ENCODE data around the gene DOHH.

DOHH gene

GRCh38 chr19:3548606-3549005, 48.1 kb upstream of the DOHH start:
- no peaks in the 10 kb centered on the region for H3K4me1 ChIP-seq (ENCODE audit: control insufficient read depth, insufficient read depth, low read length)
- TF ChIP-seq, protein P1, sequence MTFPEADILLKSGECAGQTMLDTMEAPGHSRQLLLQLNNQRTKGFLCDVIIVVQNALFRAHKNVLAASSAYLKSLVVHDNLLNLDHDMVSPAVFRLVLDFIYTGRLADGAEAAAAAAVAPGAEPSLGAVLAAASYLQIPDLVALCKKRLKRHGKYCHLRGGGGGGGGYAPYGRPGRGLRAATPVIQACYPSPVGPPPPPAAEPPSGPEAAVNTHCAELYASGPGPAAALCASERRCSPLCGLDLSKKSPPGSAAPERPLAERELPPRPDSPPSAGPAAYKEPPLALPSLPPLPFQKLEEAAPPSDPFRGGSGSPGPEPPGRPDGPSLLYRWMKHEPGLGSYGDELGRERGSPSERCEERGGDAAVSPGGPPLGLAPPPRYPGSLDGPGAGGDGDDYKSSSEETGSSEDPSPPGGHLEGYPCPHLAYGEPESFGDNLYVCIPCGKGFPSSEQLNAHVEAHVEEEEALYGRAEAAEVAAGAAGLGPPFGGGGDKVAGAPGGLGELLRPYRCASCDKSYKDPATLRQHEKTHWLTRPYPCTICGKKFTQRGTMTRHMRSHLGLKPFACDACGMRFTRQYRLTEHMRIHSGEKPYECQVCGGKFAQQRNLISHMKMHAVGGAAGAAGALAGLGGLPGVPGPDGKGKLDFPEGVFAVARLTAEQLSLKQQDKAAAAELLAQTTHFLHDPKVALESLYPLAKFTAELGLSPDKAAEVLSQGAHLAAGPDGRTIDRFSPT (tag by site-specific recombination; IDR thresholded peaks at IDR 0.05), result 0 out of 2 replicates have a peak, but pooled peaks have one; percentile 20
- TF ChIP-seq ZNF677 (tag by site-specific recombination; IDR thresholded peaks at IDR 0.05), result no peak
- no peak for TF ChIP-seq PBX3 (CRISPR knock-in tag; IDR thresholded peaks at IDR 0.05)
- TF ChIP-seq ZEB2 (tag by site-specific recombination; IDR thresholded peaks at IDR 0.05), result no peak
- no peak for TF ChIP-seq KLF10 (tag by site-specific recombination; IDR thresholded peaks at IDR 0.05)
- TF ChIP-seq ZNF146 (tag by site-specific recombination; IDR thresholded peaks at IDR 0.05), result no peak
- TF ChIP-seq ZIC2 (tag by site-specific recombination; IDR thresholded peaks at IDR 0.05), result 0 out of 2 replicates have a peak, but pooled peaks have one; percentile 7
- CTCF ChIA-PET, result interaction anchor here (0.6 kb wide), 1 partner anchor 37 kb away, joined by 4 read pairs; the partner anchor contains the start of gene GIPC3
- no peaks in the 10 kb centered on the region for H3K9me3 ChIP-seq (ENCODE audit: control insufficient read depth, insufficient read depth, low read depth, low read length)
- no peak overlapping the region for H3K4me3 ChIP-seq (ENCODE audit: low read depth, low read length)
- POLR2A ChIA-PET, result no interaction called here
- H3K36me3 ChIP-seq (ENCODE audit: control insufficient read depth in 2 of 2, insufficient read depth in 1 of 2, low read length in 2 of 2), result peaks cover 0 to 46% of the 10 kb centered on the region in 2 experiments; a peak in 2 of 3 replicates
- H3K27ac ChIP-seq (ENCODE audit: extremely low read depth, low read depth, low read length), result no peak overlapping the region

DNA sequence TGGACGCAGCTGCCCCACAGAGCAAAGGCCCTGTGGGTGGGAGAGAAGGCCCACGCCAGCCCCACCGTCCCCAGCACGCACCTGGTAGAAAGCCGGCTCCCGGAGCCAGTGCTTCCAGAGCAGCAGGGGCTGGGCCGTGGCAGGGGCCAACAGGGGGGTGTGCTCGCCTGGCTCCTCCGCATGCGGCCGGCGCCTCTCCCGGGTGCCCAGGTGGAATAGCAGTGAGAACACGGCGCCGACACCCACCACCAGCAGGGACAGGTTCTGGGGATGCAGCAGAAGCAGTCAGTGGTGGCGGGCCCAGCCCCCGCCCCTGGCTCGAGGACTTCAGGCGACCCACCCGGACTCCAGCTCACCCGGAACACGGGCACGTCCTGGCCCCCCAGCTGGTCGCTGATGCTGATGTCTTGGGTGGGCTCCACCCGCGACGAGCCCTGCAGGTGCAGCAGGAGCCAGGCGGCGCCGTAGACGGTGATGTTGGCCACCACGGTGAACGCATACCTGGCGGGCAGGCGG, 47.4 kb upstream of the DOHH start:
- POLR2A ChIA-PET, result no interaction called here
- no peaks in the 10 kb centered on the region for H3K4me1 ChIP-seq (ENCODE audit: control insufficient read depth, insufficient read depth, low read length)
- no peak overlapping the region for H3K4me3 ChIP-seq (ENCODE audit: low read depth, low read length)
- H3K27ac ChIP-seq (ENCODE audit: extremely low read depth, low read depth, low read length), result no peak overlapping the region
- H3K9me3 ChIP-seq (ENCODE audit: control insufficient read depth, insufficient read depth, low read depth, low read length), result no peaks in the 10 kb centered on the region
- CTCF ChIA-PET, result interaction anchor here (0.7 kb wide), 1 partner anchor 112 kb away, joined by 3 read pairs; no protein-coding TSS in a partner anchor
- H3K36me3 ChIP-seq (ENCODE audit: control insufficient read depth in 2 of 2, insufficient read depth in 1 of 2, low read length in 2 of 2), result peaks cover 0 to 48% of the 10 kb centered on the region in 2 experiments; a peak in 2 of 3 replicates
- TF ChIP-seq ZBTB20 (tag by site-specific recombination; IDR thresholded peaks at IDR 0.05) (no peak), ZNF350 (tag by site-specific recombination; IDR thresholded peaks at IDR 0.05) (no peak), ZNF423 (tag by site-specific recombination; IDR thresholded peaks at IDR 0.05) (no peak), ZNF335 (tag by site-specific recombination; conservative IDR thresholded peaks at IDR 0.05) (no peak), ZNF292 (tag by site-specific recombination; IDR thresholded peaks at IDR 0.05; ENCODE audit: borderline replicate concordance, low read depth) (no peak), ZNF133 (tag by site-specific recombination; IDR thresholded peaks at IDR 0.05) (no peak), ZNF155 (tag by site-specific recombination; IDR thresholded peaks at IDR 0.05) (no peak), ZNF341 (tag by site-specific recombination; IDR thresholded peaks at IDR 0.05; ENCODE audit: low read depth) (no peak), ZNF664 (tag by site-specific recombination; IDR thresholded peaks at IDR 0.05) (no peak), ZBTB1 (tag by site-specific recombination; IDR thresholded peaks at IDR 0.05) (no peak), ZNF362 (tag by site-specific recombination; IDR thresholded peaks at IDR 0.05) (no peak)

- POLR2A ChIA-PET, result no interaction called here
- TF ChIP-seq SCRT2 (tag by site-specific recombination; IDR thresholded peaks at IDR 0.05), result peak; percentile 79; the same call in 1 of the 2 replicates
- TF ChIP-seq ZBTB17 (tag by site-specific recombination; IDR thresholded peaks at IDR 0.05), result peak; percentile 56
- TF ChIP-seq, protein P1 (tag by site-specific recombination; IDR thresholded peaks at IDR 0.05), result peak; percentile 82
- TF ChIP-seq ZNF626 (tag by site-specific recombination; IDR thresholded peaks at IDR 0.05), result no peak
- peak; percentile 85 for TF ChIP-seq CTCF (tag by site-specific recombination; IDR thresholded peaks at IDR 0.05)
Observed at GRCh38 chr19:3547301-3547731, 46.8 kb upstream of the DOHH start.

More at GRCh38 chr19:3547301-3547731, 46.8 kb upstream of the DOHH start:
- no peaks in the 10 kb centered on the region for H3K4me1 ChIP-seq (ENCODE audit: control insufficient read depth, insufficient read depth, low read length)
- no peaks in the 10 kb centered on the region for H3K9me3 ChIP-seq (ENCODE audit: control insufficient read depth, insufficient read depth, low read depth, low read length)
- H3K36me3 ChIP-seq (ENCODE audit: control insufficient read depth in 2 of 2, insufficient read depth in 1 of 2, low read length in 2 of 2), result peaks cover 0 to 48% of the 10 kb centered on the region in 2 experiments; a peak in 2 of 3 replicates
- CTCF ChIA-PET, result interaction anchor here (0.7 kb wide), 2 partner anchors 45 to 113 kb away, joined by 3 to 4 read pairs; no protein-coding TSS in a partner anchor
- no peak overlapping the region for H3K27ac ChIP-seq (ENCODE audit: extremely low read depth, low read depth, low read length)
- H3K4me3 ChIP-seq (ENCODE audit: low read depth, low read length), result no peak overlapping the region

Measured in HEK293 (cell line).